HG02852 (cell line): Measurements from ENCODE around the gene KCND2.

ENCODE experiments used
- ATAC-seq: cut with Tn5 transposase; IDR thresholded peaks from one replicate; pipeline ENCODE4 v1.9.1; 2021; ENCODE audit warnings: mild to moderate bottlenecking, moderate library complexity; ENCODE audit not compliant: unreplicated experiment

The KCND2 gene

GRCh38 chr7:120307991-120308545 lies 35.1 kb downstream of the KCND2 start:
- no peak for ATAC-seq

DNA sequence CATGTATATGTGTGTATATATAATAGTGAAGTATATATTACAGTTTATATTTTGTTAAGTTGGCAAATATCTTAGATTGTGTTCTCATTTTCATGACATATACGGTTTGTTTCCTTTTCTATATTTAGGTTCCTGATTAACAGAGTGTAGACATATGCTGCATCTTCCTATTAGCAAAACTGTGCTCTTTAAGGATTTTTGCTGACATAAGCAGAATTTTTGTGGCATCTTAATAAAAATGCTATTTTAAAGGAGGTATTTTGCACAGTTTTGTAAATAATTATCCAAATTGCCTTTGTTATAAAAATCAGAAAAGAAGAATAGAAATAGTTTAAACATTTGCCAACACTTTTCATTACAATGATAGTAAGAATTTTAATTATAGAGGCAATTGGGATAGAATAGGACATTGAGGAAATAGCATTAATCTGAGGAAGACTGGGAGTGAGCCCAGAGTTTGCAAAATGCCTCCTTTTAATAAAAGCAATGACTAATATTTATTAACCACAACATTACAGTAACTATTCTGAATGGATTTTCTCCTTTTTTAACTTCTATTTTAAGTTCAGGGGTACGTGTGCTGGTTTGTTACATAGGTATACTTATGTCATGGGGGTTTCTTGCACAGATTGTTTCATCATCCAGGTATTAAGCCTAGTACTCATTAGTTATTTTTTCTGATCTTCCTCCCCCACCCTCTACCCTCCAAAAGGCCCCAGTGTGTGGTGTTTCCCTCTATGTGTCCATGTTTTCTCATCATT lies 38.2 kb downstream of the KCND2 start:
- ATAC-seq: no peak

GRCh38 chr7:120320218-120320961 lies 47.4 kb downstream of the KCND2 start:
- no peak for ATAC-seq

GRCh38 chr7:120327054-120327453 lies 54.1 kb downstream of the KCND2 start:
- ATAC-seq: no peak

- no peak for ATAC-seq
Measured at GRCh38 chr7:120332433-120332832, 59.5 kb downstream of the KCND2 start.

- ATAC-seq: peak; percentile 83
Measured at GRCh38 chr7:120334475-120334874, 61.5 kb downstream of the KCND2 start.

GRCh38 chr7:120337308-120337907 lies 64.4 kb downstream of the KCND2 start:
- peak; percentile 68 for ATAC-seq

- no peak for ATAC-seq
Measured at GRCh38 chr7:120344276-120344675, 71.3 kb downstream of the KCND2 start.

- no peak for ATAC-seq
Measured at GRCh38 chr7:120353171-120353570, 80.2 kb downstream of the KCND2 start.

GRCh38 chr7:120360918-120361317 lies 87.9 kb downstream of the KCND2 start:
- peak; percentile 97 for ATAC-seq

GRCh38 chr7:120363414-120363813 lies 90.4 kb downstream of the KCND2 start:
- ATAC-seq: no peak

- ATAC-seq: peak; percentile 82
Measured at GRCh38 chr7:120370954-120371353, 98.0 kb downstream of the KCND2 start.

GRCh38 chr7:120373174-120373573 lies 100.2 kb downstream of the KCND2 start:
- ATAC-seq: no peak

DNA sequence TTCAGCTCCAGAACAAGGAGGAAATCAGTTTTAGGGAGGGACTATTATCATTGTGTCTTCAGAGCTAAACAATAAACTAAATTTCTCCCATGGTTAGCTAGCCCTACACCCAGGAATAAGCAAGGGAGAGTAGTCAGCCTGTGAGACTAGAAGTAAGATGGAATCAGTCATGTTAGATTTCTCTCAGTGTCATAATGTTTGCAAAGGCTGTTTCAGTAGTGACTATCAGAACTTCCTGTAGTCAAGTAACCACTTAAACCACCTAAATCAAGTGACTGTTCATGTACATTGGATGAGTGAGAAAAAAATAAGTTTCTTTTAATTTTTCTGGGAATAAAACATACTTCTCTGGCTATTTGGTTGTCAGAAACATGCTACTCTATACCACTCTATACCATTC lies 121.6 kb downstream of the KCND2 start:
- peak; percentile 57 for ATAC-seq

DNA sequence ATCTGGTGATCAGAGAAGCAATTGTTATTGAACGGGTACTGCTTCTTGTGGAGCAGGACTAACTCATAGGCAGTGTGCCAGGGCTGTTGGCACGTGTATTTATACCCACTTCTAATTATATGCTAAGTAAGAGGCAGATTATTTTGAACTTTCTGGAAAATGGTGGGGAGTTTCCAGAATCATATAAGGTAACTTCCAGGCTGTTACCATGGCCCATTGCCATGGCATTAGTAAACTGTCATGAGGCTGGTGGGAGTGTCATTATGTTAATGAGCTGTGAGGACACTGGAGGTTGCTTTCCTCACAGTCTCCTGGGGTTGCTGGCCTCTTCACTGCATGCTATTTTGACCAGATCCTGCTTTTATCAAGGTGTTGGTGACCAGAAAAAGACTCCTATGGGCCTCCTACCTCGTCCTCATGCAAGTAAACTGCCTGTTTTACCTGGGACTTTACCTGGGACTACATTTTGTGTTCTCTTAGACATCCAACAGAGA lies 122.6 kb downstream of the KCND2 start:
- ATAC-seq: peak; percentile 87

GRCh38 chr7:120398284-120399000 lies 125.5 kb downstream of the KCND2 start:
- no peak for ATAC-seq

GRCh38 chr7:120400806-120401455 lies 128.0 kb downstream of the KCND2 start:
- peak; percentile 35 for ATAC-seq

GRCh38 chr7:120402079-120402767 lies 129.2 kb downstream of the KCND2 start:
- ATAC-seq: peak; percentile 55

GRCh38 chr7:120402801-120403200 lies 129.8 kb downstream of the KCND2 start:
- no peak for ATAC-seq

GRCh38 chr7:120404042-120404441 lies 131.1 kb downstream of the KCND2 start:
- ATAC-seq: peak; percentile 70
